C4-2B (cell line): ENCODE data around the gene KIAA0586.

ENCODE experiments used
- H3K27ac ChIP-seq: fragments of 450-650 bp; 2 replicates; pipeline ENCODE4 v1.5.1; 2017
- ZFX ChIP-seq: fragments of 450-650 bp; IDR thresholded peaks from 2 replicates; pipeline ENCODE4 v1.6.1; 2017
- TF ChIP-seq, protein P1 (sequence below): fragments of 450-650 bp; conservative IDR thresholded peaks from 2 replicates; pipeline ENCODE4 v1.5.1; 2017; ENCODE audit warnings: mild to moderate bottlenecking

The KIAA0586 gene

DNA sequence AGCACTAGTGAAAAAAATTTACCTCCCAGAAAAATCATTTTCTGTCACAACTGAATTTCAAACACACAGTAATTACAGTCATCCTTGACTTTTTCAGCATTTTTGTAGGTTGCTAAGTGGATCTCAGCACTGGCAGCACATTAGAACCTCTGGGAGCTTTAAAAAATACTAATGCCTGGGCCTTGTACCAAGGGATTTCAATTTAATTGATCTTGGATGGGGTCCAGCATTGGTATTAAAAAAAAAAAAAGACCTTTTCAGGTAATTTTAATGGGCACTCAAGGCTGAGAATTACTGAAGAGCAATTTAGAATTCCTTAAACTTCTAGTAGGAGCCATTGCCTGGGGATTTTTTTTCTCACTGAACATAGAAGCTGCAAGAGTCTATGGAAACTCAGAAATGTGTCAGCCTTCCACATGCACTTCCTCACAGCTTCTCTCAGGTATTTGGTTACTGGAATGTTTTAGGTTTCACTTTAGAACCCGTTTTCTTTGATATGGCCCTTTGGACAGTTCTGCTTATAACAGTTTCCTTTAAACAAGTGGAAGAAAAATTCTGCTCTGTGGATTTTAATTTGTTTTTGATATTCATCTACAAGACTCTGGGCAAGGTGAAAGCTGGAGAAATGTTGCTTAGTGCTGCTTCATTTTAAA, 121.7 kb downstream of the KIAA0586 start:
- no peak for TF ChIP-seq ZFX
- TF ChIP-seq, protein P1, sequence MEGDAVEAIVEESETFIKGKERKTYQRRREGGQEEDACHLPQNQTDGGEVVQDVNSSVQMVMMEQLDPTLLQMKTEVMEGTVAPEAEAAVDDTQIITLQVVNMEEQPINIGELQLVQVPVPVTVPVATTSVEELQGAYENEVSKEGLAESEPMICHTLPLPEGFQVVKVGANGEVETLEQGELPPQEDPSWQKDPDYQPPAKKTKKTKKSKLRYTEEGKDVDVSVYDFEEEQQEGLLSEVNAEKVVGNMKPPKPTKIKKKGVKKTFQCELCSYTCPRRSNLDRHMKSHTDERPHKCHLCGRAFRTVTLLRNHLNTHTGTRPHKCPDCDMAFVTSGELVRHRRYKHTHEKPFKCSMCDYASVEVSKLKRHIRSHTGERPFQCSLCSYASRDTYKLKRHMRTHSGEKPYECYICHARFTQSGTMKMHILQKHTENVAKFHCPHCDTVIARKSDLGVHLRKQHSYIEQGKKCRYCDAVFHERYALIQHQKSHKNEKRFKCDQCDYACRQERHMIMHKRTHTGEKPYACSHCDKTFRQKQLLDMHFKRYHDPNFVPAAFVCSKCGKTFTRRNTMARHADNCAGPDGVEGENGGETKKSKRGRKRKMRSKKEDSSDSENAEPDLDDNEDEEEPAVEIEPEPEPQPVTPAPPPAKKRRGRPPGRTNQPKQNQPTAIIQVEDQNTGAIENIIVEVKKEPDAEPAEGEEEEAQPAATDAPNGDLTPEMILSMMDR, result no peak

DNA sequence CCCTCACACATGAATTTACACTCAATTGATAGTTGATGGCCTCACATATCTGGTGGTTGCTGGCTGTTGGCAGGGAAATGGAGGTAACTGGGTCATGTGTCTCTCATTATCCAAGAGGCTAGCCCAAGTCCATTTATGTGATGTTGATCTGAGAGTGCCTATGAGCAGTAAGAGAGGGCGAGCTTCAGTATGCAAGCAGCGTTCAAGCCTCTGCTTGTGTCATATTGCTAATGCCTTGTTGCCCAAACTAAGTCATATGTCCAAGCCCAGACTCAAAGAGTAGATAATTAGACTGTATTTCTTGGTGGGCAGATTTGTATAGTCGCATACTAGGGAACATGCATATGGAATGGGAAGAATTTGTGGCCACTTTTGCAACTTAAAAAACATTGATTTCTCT, 126.4 kb downstream of the KIAA0586 start:
- TF ChIP-seq, protein P1, result no peak
- TF ChIP-seq ZFX, result no peak
- H3K27ac ChIP-seq, result no peak overlapping the region

More for the DNA sequence above, 121.7 kb downstream of the KIAA0586 start:
- H3K27ac ChIP-seq, result no peak overlapping the region

DNA sequence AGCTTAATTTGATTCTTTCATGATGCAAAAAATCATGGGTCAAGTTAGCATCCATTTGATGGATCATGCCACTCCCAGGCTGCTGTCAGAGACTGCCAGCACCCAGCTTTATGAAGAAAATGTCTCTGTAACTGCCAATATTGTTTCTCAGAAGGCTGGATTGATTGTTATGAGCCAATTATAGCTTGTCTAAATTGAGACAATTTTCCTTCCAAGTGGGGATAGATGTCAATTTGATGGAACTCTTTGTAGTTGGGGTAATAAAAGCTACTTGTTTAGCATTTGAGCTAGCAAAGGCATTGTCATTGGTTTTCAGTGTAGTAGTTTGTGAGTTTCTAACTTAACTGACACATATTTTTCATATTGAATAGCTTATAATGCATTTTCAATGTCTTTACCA, 128.1 kb downstream of the KIAA0586 start:
- no peak overlapping the region for H3K27ac ChIP-seq
- TF ChIP-seq, protein P1, result no peak
- no peak for TF ChIP-seq ZFX

DNA sequence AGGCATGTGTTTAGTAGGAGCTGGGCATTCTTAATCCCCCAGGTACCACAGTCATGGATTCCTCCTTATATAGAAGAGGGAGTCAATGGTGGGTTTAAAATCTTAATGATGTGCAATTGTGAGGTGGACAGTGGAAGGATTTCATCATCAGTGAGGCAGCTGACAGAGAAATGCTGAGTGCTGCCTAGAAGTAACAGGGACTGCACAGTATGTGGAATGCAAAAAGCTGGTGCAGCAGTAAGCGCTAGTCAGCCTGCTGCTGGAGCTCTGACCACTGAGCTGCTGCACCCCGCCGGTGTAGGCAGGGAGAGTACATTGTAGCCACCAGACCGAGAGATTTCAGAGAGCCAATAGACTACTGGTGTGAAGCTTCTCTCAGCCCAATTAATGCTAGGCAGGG, 129.7 kb downstream of the KIAA0586 start:
- TF ChIP-seq, protein P1, result no peak
- TF ChIP-seq ZFX, result no peak

DNA sequence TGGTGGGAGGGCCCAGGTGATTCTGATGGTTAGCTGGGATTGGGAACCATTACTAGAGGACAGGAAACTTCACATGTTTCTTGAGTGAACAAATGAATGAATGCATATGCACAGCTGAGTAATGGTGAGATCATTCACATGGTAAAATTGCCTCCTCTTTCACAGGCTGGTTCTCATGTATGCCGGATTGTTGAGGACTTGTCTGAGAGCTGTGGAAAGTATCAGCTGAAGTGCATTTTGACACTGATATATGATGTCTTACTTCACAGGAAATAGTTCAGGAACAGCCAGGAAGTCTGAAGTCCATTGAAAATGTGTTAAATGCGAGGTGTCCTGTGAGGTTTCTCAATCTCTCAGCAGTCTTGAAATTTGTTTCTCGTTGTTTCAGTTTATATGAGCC, 132.7 kb downstream of the KIAA0586 start:
- TF ChIP-seq, protein P1, result no peak
- no peak for TF ChIP-seq ZFX

More for the DNA sequence above, 129.7 kb downstream of the KIAA0586 start:
- H3K27ac ChIP-seq, result no peak overlapping the region

DNA sequence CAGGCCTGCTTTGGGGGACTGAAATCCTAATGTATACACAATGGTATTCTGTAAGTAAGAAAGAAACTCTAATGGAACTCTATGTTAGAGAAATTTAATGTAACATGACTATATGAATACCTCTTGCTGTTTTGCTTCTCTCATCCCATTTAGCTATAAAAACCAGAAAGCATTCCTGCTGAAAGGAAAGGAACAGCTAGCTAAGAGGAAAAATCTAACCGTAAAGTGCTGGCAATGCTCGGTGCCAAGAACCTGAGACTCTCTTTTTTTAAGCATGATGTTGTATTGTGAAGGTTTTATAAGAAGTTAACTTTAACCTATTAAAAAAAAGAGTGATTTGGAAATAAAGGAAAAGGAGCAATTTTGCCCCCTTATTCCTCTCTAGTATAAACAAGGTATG, 134.6 kb downstream of the KIAA0586 start:
- TF ChIP-seq ZFX, result no peak
- TF ChIP-seq, protein P1, result no peak
- no peak overlapping the region for H3K27ac ChIP-seq

More for the DNA sequence above, 132.7 kb downstream of the KIAA0586 start:
- no peak overlapping the region for H3K27ac ChIP-seq

DNA sequence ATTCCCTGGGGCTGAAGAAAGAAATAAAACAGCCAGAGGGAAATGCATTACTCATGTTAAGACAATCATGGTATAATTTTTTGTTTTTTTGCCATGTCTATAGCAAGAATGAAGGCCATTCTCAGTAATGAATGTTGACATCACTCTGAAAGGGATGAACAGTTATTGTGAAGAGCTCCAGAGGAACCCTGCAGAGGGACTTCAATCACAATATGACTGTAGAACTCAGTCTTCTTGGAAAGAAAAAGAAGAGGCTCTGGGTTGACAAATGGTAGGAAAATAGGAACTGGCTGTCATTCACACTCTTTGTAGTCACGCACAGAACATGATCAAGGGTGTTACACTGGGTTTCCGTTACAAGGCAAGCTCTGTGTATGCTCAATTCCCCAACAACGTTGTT, 136.5 kb downstream of the KIAA0586 start:
- TF ChIP-seq ZFX, result no peak
- TF ChIP-seq, protein P1, result no peak
- H3K27ac ChIP-seq, result no peak overlapping the region
